PC-3 (cell line): ENCODE results near the gene TNFRSF25.
"Not testable (repeated sequence)": the region's sequence is repeated elsewhere in the genome, so short reads cannot be mapped to it uniquely, and the experiment has no call there.

Experiments used
- EZH2 ChIP-seq: fragments of 300-600 bp; sonication (generic); IDR thresholded peaks from one replicate; pipeline ENCODE4 v1.6.1; 2017; ENCODE audit warnings: antibody characterized with exemption, mild to moderate bottlenecking, low read length; ENCODE audit not compliant: unreplicated experiment
- EZH2phosphoT487 ChIP-seq: fragments of 300-600 bp; sonication (generic); IDR thresholded peaks from 2 replicates; pipeline ENCODE4 v1.6.1; 2018; ENCODE audit warnings: mild to moderate bottlenecking, antibody characterized with exemption, low read length, borderline replicate concordance
- TF ChIP-seq, protein P1 (sequence below): fragments of 300-600 bp; sonication (generic); conservative IDR thresholded peaks from 2 replicates; pipeline ENCODE4 v1.5.1; 2017; ENCODE audit warnings: antibody characterized with exemption, low read depth, mild to moderate bottlenecking, low read length

DNA sequence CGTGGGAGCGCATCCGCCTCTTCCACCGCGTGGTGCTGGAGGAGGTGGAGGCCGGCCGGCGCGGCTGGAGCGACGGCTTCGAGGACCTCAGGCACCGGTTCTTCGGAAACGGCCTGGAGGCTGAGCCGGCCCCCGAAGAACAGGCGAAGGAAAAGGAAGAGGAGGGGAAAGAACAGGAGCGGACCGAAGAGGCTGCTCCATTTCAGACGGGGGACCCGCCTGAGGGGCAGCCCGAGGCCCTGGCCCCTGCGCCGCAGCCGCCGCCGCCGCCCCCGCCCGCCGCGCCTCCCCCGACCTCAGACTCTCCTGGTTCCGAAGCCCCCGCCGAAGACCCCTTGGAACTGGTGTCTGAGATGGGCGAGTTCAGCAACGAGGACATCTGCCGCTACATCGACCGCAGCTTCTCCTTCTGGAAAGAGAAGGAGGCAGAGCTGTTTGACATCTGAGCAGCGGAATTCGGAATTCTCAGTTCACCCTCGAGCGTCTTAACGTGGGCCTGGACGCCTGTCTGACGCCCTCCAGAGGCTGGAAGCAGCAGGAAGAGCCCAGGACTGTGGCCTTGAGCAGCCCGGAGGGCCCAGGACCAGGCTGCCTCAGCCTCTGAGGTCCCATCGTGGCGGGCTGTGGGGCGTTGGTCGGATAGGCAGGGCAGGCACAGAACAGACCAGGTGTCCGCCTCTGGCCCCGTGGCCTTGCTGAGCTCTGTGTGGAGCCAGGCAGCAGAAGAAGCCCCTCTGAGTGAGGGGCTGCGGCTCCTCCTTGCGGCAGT, 10.0 kb downstream of the TNFRSF25 start:
- TF ChIP-seq, protein P1, sequence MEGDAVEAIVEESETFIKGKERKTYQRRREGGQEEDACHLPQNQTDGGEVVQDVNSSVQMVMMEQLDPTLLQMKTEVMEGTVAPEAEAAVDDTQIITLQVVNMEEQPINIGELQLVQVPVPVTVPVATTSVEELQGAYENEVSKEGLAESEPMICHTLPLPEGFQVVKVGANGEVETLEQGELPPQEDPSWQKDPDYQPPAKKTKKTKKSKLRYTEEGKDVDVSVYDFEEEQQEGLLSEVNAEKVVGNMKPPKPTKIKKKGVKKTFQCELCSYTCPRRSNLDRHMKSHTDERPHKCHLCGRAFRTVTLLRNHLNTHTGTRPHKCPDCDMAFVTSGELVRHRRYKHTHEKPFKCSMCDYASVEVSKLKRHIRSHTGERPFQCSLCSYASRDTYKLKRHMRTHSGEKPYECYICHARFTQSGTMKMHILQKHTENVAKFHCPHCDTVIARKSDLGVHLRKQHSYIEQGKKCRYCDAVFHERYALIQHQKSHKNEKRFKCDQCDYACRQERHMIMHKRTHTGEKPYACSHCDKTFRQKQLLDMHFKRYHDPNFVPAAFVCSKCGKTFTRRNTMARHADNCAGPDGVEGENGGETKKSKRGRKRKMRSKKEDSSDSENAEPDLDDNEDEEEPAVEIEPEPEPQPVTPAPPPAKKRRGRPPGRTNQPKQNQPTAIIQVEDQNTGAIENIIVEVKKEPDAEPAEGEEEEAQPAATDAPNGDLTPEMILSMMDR = 0 out of 2 replicates have a peak, but pooled peaks have one; percentile 16
- TF ChIP-seq EZH2phosphoT487, EZH2: not testable (repeated sequence)
